HK-2 (cell line): ENCODE data around the gene OLFML2A.

ENCODE experiments used
- DNase-seq: peaks from one replicate; pipeline ENCODE4 v3.0.0-alpha.2; 2018; ENCODE audit not compliant: unreplicated experiment

The OLFML2A gene

GRCh38 chr9:124797343-124798103 is 20.6 kb downstream of the OLFML2A start:
- no peak for DNase-seq

- no peak for DNase-seq
Measured at GRCh38 chr9:124799274-124800006, 22.5 kb downstream of the OLFML2A start.

- DNase-seq: no peak
Measured at GRCh38 chr9:124800306-124801259, 23.6 kb downstream of the OLFML2A start.

DNA sequence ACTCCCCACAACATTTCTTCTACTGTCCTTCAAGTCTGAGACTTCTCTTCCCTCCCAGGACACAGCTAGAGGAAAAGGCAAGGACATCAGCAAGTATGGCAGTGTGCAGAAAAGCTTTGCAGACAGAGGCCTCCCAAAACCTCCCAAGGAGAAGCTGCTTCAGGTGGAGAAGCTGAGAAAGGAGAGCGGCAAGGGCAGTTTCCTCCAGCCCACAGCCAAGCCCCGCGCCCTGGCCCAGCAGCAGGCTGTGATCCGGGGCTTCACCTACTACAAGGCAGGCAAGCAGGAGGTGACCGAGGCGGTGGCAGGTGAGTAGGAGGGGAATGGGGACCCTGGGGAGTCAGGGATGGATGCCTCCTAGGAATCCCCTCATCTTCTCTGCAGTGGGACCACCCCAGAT is 24.4 kb downstream of the OLFML2A start:
- DNase-seq: no peak

GRCh38 chr9:124802426-124802825 is 25.5 kb downstream of the OLFML2A start:
- DNase-seq: no peak

- no peak for DNase-seq
Measured at GRCh38 chr9:124803911-124804310, 27.0 kb downstream of the OLFML2A start.

DNA sequence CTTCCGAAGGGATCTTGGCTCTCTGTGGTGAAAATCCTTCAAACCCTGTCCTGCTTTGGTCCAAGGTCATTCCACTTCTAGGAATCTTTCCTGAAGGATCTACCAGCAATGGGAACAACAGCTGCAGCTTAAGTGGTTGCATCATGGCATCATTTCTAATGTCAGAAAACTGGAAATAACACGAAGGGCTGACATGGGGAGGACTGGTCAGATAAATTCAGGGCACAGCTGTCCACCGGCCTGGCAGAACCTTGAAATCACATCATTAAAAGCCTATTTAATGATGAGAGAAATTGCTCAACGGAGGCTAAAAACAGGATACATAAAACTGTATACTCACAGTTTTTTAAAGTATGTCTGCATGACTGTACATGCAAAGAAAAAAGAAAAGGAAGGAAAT is 28.3 kb downstream of the OLFML2A start:
- DNase-seq: no peak

- no peak for DNase-seq
Measured at GRCh38 chr9:124808246-124808956, 31.5 kb downstream of the OLFML2A start.

GRCh38 chr9:124809211-124809610 is 32.3 kb downstream of the OLFML2A start:
- no peak for DNase-seq

DNA sequence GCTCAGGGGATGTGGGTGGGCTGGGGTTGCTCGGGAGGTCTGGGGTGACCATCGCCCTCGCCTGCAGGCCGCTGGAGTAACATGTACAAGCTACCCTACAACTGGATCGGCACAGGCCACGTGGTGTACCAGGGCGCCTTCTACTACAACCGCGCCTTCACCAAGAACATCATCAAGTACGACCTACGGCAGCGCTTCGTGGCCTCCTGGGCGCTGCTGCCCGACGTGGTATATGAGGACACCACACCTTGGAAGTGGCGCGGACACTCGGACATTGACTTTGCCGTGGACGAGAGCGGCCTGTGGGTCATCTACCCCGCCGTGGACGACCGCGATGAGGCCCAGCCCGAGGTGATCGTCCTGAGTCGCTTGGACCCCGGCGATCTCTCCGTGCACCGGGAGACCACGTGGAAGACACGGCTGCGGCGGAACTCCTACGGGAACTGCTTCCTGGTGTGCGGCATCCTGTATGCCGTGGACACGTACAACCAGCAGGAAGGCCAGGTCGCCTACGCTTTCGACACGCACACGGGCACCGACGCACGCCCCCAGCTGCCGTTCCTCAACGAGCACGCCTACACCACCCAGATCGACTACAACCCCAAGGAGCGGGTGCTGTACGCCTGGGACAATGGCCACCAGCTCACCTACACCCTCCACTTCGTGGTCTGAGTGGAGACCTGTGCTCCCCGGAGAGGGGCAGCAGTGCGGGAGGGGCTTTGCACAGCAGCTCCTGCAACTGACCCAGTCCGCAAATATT is 33.0 kb downstream of the OLFML2A start:
- DNase-seq: no peak

- peak; percentile 61 for DNase-seq
Measured at GRCh38 chr9:124810663-124811355, 33.9 kb downstream of the OLFML2A start.

- peak; percentile 97 for DNase-seq
Measured at GRCh38 chr9:124812441-124812876, 35.5 kb downstream of the OLFML2A start.

DNA sequence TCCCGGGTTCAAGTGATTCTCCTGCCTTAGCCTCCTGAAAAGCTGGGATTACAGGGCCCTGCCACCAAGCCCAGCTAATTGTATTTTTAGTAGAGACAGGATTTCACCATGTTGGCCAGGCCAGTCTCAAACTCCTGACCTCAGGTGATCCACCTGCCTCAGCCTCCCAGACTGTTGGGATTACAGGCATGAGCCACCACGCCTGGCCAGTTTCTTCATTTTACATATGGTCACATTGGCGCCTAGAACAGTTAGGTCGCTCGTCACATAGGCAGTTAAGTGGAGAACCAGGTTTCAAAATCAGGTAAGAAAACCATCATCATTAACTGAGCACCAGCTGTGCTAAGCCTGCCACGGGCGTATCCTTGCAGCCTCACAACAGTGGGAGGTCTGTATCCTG is 36.1 kb downstream of the OLFML2A start:
- no peak for DNase-seq

- DNase-seq: no peak
Measured at GRCh38 chr9:124813501-124814163, 36.7 kb downstream of the OLFML2A start.

GRCh38 chr9:124814164-124814535 is 37.2 kb downstream of the OLFML2A start:
- no peak for DNase-seq

DNA sequence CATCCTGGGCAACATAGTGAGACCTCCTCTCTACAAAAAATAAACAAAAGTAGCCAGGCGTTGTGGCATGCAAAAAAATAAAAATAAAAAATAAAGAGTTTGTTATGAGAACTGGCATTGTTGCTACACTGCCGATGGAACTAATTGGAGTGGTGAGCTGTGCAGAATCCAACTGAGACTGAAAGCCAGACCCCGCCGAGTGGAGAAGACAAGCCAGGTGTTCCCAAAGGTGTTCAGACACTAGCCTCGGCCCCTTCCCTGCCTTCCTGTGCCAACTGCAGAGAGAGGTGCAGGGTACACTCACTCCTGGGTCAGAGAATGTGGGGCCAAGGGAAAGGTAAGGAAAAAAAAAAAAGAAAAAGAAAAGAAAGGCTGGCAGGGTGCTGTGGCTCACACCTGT is 38.7 kb downstream of the OLFML2A start:
- no peak for DNase-seq

GRCh38 chr9:124818431-124819281 is 41.7 kb downstream of the OLFML2A start:
- DNase-seq: peak; percentile 64
